GM19397 (cell line): ENCODE data around the gene SVIL.
"Not testable (repeated sequence)": the region's sequence is repeated elsewhere in the genome, so short reads cannot be mapped to it uniquely, and the experiment has no call there.

Experiments used
- ATAC-seq: cut with Tn5 transposase; IDR thresholded peaks from one replicate; pipeline ENCODE4 v1.9.1; 2021; ENCODE audit warnings: mild to moderate bottlenecking, moderate library complexity; ENCODE audit not compliant: unreplicated experiment

SVIL gene

GRCh38 chr10:29522918-29523317 is 111.9 kb downstream of the SVIL start:
- ATAC-seq = no peak

GRCh38 chr10:29522061-29522855 is 112.5 kb downstream of the SVIL start:
- no peak for ATAC-seq

- no peak for ATAC-seq
These were observed 115.1 kb downstream of the SVIL start for GRCh38 chr10:29519659-29520058.

GRCh38 chr10:29517352-29517923 is 117.3 kb downstream of the SVIL start:
- no peak for ATAC-seq

GRCh38 chr10:29516309-29516932 is 118.3 kb downstream of the SVIL start:
- not testable (repeated sequence) for ATAC-seq

- ATAC-seq = not testable (repeated sequence)
These were observed 118.9 kb downstream of the SVIL start for GRCh38 chr10:29515879-29516278.

GRCh38 chr10:29515104-29515503 is 119.7 kb downstream of the SVIL start:
- not testable (repeated sequence) for ATAC-seq

- ATAC-seq = no peak
These were observed 120.5 kb downstream of the SVIL start for GRCh38 chr10:29514306-29514705.

- no peak for ATAC-seq
These were observed 122.3 kb downstream of the SVIL start for GRCh38 chr10:29512425-29512974.

GRCh38 chr10:29511806-29512205 is 123.0 kb downstream of the SVIL start:
- not testable (repeated sequence) for ATAC-seq

- not testable (repeated sequence) for ATAC-seq
These were observed 124.2 kb downstream of the SVIL start for GRCh38 chr10:29510483-29511157.

- peak; percentile 64 for ATAC-seq
These were observed 126.1 kb downstream of the SVIL start for GRCh38 chr10:29508554-29509244.

- not testable (repeated sequence) for ATAC-seq
These were observed 127.0 kb downstream of the SVIL start for GRCh38 chr10:29507750-29508149.

- not testable (repeated sequence) for ATAC-seq
These were observed 128.3 kb downstream of the SVIL start for GRCh38 chr10:29506324-29506921.

GRCh38 chr10:29502351-29502750 is 132.4 kb downstream of the SVIL start:
- ATAC-seq = no peak

- ATAC-seq = no peak
These were observed 133.1 kb downstream of the SVIL start for GRCh38 chr10:29501692-29502091.

GRCh38 chr10:29499993-29500537 is 134.7 kb downstream of the SVIL start:
- ATAC-seq = no peak

- ATAC-seq = no peak
These were observed 138.2 kb downstream of the SVIL start for GRCh38 chr10:29496341-29497162.

- ATAC-seq = no peak
These were observed 139.4 kb downstream of the SVIL start for GRCh38 chr10:29495366-29495765.
